Thymus (tissue), 11 donors: Measurements from ENCODE around the gene PTMS. TPM values are rescaled to one million over a fixed set of nuclear protein-coding genes. Genes with fewer than 3 reads are reported as not detected.

Experiments
- DNase-seq, 9 donors: peaks; one replicate each; pipeline ENCODE4 v3.0.0-alpha.2; 2013; ENCODE audit warnings: low spot score in 9 of 9, low read depth in 6 of 9, missing footprints in 1 of 9
- H3K27ac ChIP-seq, 2 donors: one replicate each; pipeline ENCODE4 v1.5.1; 2013; ENCODE audit warnings: control low read depth in 1 of 2, low read depth in 1 of 2, low read length in 1 of 2, mild to moderate bottlenecking in 1 of 2, moderate library complexity in 1 of 2
- H3K27me3 ChIP-seq, 2 donors: one replicate each; pipeline ENCODE4 v1.5.1; 2013; ENCODE audit warnings: low read length in 1 of 2; ENCODE audit not compliant: control insufficient read depth in 2 of 2, insufficient read depth in 1 of 2
- H3K36me3 ChIP-seq, 2 donors: one replicate each; pipeline ENCODE4 v1.5.1; 2013; ENCODE audit warnings: low read length in 1 of 2, mild to moderate bottlenecking in 1 of 2, moderate library complexity in 1 of 2; ENCODE audit not compliant: control insufficient read depth in 2 of 2, insufficient read depth in 2 of 2
- H3K4me1 ChIP-seq, 2 donors: one replicate each; pipeline ENCODE4 v1.5.1; 2013; ENCODE audit warnings: low read length in 2 of 2; ENCODE audit not compliant: control insufficient read depth in 2 of 2, insufficient read depth in 2 of 2
- H3K4me3 ChIP-seq, 2 donors: one replicate each; pipeline ENCODE4 v1.5.1; 2013; ENCODE audit warnings: low read length in 2 of 2, control low read depth in 1 of 2, mild to moderate bottlenecking in 1 of 2
- H3K9me3 ChIP-seq, 2 donors: one replicate each; pipeline ENCODE4 v1.5.1; 2013; ENCODE audit warnings: low read length in 1 of 2, mild to moderate bottlenecking in 1 of 2; ENCODE audit not compliant: control insufficient read depth in 2 of 2, insufficient read depth in 1 of 2
- WGBS: extraction: QIAGEN DNeasy Blood & Tissue Kit; methylation state at CpG from one replicate; pipeline ENCODE4 v1.1.7; 2013; 5-methylcytosine and 5-hydroxymethylcytosine counted together
- polyA plus RNA-seq: library from polyadenylated mRNA; stranded (reverse); fragments of 200-250 nt; gene quantifications from one replicate; pipeline ENCODE4 v1.2.3, GENCODE V29; 2013
- total RNA-seq: library from RNA; stranded (reverse); fragments of 120-200 nt; gene quantifications from one replicate; pipeline ENCODE4 v1.2.4, GENCODE V29; 2013
- donor health status: healthy.

PTMS gene
- total and polyA plus RNA-seq, 2 donors: 21.9 to 186 TPM

- H3K4me1 ChIP-seq: peaks cover 3 to 24% of the 10 kb centered on the region in 2 donors
- 96% methylated on average over 4 of the region's 4 CpGs for WGBS
- no peak overlapping the region for H3K4me3 ChIP-seq
- no peak overlapping the region for H3K27ac ChIP-seq
- peaks cover 48 to 63% of the 10 kb centered on the region in 2 donors for H3K36me3 ChIP-seq
- no peaks in the 10 kb centered on the region for H3K27me3 ChIP-seq
- DNase-seq: no peak
- H3K9me3 ChIP-seq: no peaks in the 10 kb centered on the region
Measured at GRCh38 chr12:6747216-6747615, 18.9 kb upstream of the PTMS start.

- Histone ChIP-seq H3K4me1 (peaks cover 7 to 35% of the 10 kb centered on the region in 2 donors), H3K9me3 (no peaks in the 10 kb centered on the region), H3K36me3 (peaks cover 48 to 63% of the 10 kb centered on the region in 2 donors), H3K27me3 (no peaks in the 10 kb centered on the region), H3K4me3 (no peak overlapping the region), H3K27ac (no peak overlapping the region)
- no peak for DNase-seq
- WGBS: 98% methylated on average over 28 of the region's 28 CpGs
Measured at GRCh38 chr12:6748761-6749160, 17.4 kb upstream of the PTMS start.

- H3K4me1 ChIP-seq: peaks cover 9 to 30% of the 10 kb centered on the region in 2 donors
- no peaks in the 10 kb centered on the region for H3K9me3 ChIP-seq
- no peak overlapping the region for H3K27ac ChIP-seq
- no peaks in the 10 kb centered on the region for H3K27me3 ChIP-seq
- 94% methylated on average over 4 of the region's 4 CpGs for WGBS
- no peak overlapping the region for H3K4me3 ChIP-seq
- DNase-seq: no peak
- H3K36me3 ChIP-seq: peaks cover 48 to 60% of the 10 kb centered on the region in 2 donors
Measured at GRCh38 chr12:6750506-6750905, 15.7 kb upstream of the PTMS start.

- H3K4me3 ChIP-seq: peak overlapping the region in 1 of 2 donors; percentile 91
- no peak for DNase-seq
- peaks cover 9 to 22% of the 10 kb centered on the region in 2 donors for H3K4me1 ChIP-seq
- no peaks in the 10 kb centered on the region for H3K9me3 ChIP-seq
- peaks cover 41 to 50% of the 10 kb centered on the region in 2 donors for H3K36me3 ChIP-seq
- peak overlapping the region in 1 of 2 donors; percentile 60 for H3K27ac ChIP-seq
- H3K27me3 ChIP-seq: no peaks in the 10 kb centered on the region
- 95% methylated on average over 7 of the region's 7 CpGs for WGBS
Measured at GRCh38 chr12:6751767-6752166, 14.4 kb upstream of the PTMS start.

- Histone ChIP-seq H3K36me3 (peaks cover 39 to 44% of the 10 kb centered on the region in 2 donors), H3K4me1 (peaks cover 9 to 22% of the 10 kb centered on the region in 2 donors), H3K9me3 (no peaks in the 10 kb centered on the region), H3K27ac (peak overlapping the region; percentile 84 to 98), H3K4me3 (peak overlapping the region; percentile 84 to 91), H3K27me3 (no peaks in the 10 kb centered on the region)
- WGBS: 11% methylated on average over 24 of the region's 24 CpGs
- DNase-seq: peak in 1 of 9 donors; percentile 33
Measured at GRCh38 chr12:6752167-6752920, 13.8 kb upstream of the PTMS start.

- peak; percentile 88 to 97 (median 95) for DNase-seq
- H3K4me1 ChIP-seq: peaks cover 9 to 22% of the 10 kb centered on the region in 2 donors
- H3K36me3 ChIP-seq: peaks cover 31 to 36% of the 10 kb centered on the region in 2 donors
- H3K27me3 ChIP-seq: no peaks in the 10 kb centered on the region
- peak within 1 kb of the TSS; percentile 84 to 98 for H3K27ac ChIP-seq
- no peaks in the 10 kb centered on the region for H3K9me3 ChIP-seq
- peak within 1 kb of the TSS; percentile 84 to 91 for H3K4me3 ChIP-seq
- under 1% methylated on average over 62 of the region's 62 CpGs for WGBS
Measured at GRCh38 chr12:6752921-6753771, 13.0 kb upstream of the PTMS start, which contains the start of gene MLF2. Gene MLF2 (minus strand): TSS chr12:6753141. CDS start chr12:6752334, 807 bp downstream.

GRCh38 chr12:6753772-6754356, 12.3 kb upstream of the PTMS start:
- Histone ChIP-seq H3K27me3 (no peaks in the 10 kb centered on the region), H3K27ac (peak overlapping the region in 1 of 2 donors; percentile 98)
- DNase-seq: no peak

GRCh38 chr12:6754411-6754810, 11.8 kb upstream of the PTMS start:
- H3K27ac ChIP-seq: no peak overlapping the region
- DNase-seq: no peak
- H3K36me3 ChIP-seq: peaks cover 19 to 24% of the 10 kb centered on the region in 2 donors
- WGBS: 98% methylated on average over 2 of the region's 2 CpGs
- no peaks in the 10 kb centered on the region for H3K27me3 ChIP-seq
- peaks cover 13 to 32% of the 10 kb centered on the region in 2 donors for H3K4me1 ChIP-seq
- H3K4me3 ChIP-seq: no peak overlapping the region
- no peaks in the 10 kb centered on the region for H3K9me3 ChIP-seq

More at GRCh38 chr12:6753772-6754356, 12.3 kb upstream of the PTMS start:
- Histone ChIP-seq H3K4me1 (peaks cover 13 to 29% of the 10 kb centered on the region in 2 donors), H3K4me3 (peak overlapping the region; percentile 84 to 91), H3K36me3 (peaks cover 24 to 29% of the 10 kb centered on the region in 2 donors), H3K9me3 (no peaks in the 10 kb centered on the region)
- WGBS: 4% methylated on average over 7 of the region's 7 CpGs
